HepG2 (cell line): ENCODE data around the gene TBC1D16. TPM values are rescaled to one million over a fixed set of nuclear protein-coding genes. Genes with fewer than 3 reads are reported as not detected.

Experiments used
- ATAC-seq: fragments of 200-7000 bp; cut with Tn5 transposase; 3 replicates; pipeline ENCODE4 v1.9.1; 2020; ENCODE audit warnings: mild to moderate bottlenecking, moderate library complexity
- BruUV-seq: library from RNA; stranded (reverse); fragments of 400-500 nt; replicated peaks from 2 replicates; lab custom pipeline; 2021; lab: Mats Ljungman, UMichigan
- CTCF ChIA-PET: fragments of 300-600 bp; formaldehyde crosslinking; extraction: SDS; loops from one replicate; lab custom pipeline; 2021; ENCODE audit warnings: low total read pairs, inconsistent platforms, low intra/inter-chr PET ratio; lab: Yijun Ruan, JAX
- POLR2A ChIA-PET: fragments of 350-600 bp; sonication (Branson Sonifier 250); formaldehyde crosslinking; loops from one replicate; lab custom pipeline; 2020; ENCODE audit warnings: antibody characterized with exemption, inconsistent platforms; lab: Yijun Ruan, JAX
- DNase-seq: peaks from one replicate; pipeline ENCODE4 v3.0.0-alpha.2; 2015; ENCODE audit warnings: low spot score
- FAIRE-seq: peaks from 3 replicates; lab custom pipeline; 2011; peaks lifted over from hg19 to GRCh38; lab: Jason Lieb, UNC
- H2AFZ ChIP-seq: one replicate; pipeline ENCODE4 v1.6.1; 2011; ENCODE audit warnings: low read length, inconsistent platforms
- H3K27ac ChIP-seq: fragments of 300-600 bp; 3 replicates; pipeline ENCODE4 v1.8.0; 2011; ENCODE audit warnings: mixed run types, mild to moderate bottlenecking, mixed read lengths, low read length, inconsistent platforms; ENCODE audit not compliant: insufficient read depth; ENCODE audit errors: extremely low read length
- H3K27me3 ChIP-seq, 2 experiments: fragments of 200-600 bp in 1 of 2; 2 replicates in 1 of 2; 3 replicates in 1 of 2; pipeline versions ENCODE4 v1.6.0 to v1.8.0; 2011; ENCODE audit warnings: low read length in 2 of 2, mild to moderate bottlenecking in 2 of 2, moderate library complexity in 2 of 2, inconsistent platforms in 1 of 2; ENCODE audit not compliant: insufficient read depth in 2 of 2, control insufficient read depth in 1 of 2
- H3K36me3 ChIP-seq, 2 experiments: fragments of 200-600 bp in 1 of 2; replicated peaks in 1 of 2; 2 replicates in 1 of 2; 3 replicates in 1 of 2; pipeline versions ENCODE4 v1.5.1 to v1.8.0; 2011; ENCODE audit warnings: low read length in 2 of 2, inconsistent platforms in 1 of 2; ENCODE audit not compliant: insufficient read depth in 2 of 2, control insufficient read depth in 1 of 2
- H3K4me1 ChIP-seq: 2 replicates; pipeline ENCODE4 v1.5.1; 2012; ENCODE audit warnings: low read length, inconsistent platforms; ENCODE audit not compliant: insufficient read depth
- H3K4me2 ChIP-seq: 2 replicates; pipeline ENCODE4 v1.6.0; 2011; ENCODE audit warnings: low read depth, low read length, inconsistent platforms
- H3K4me3 ChIP-seq, 3 experiments: fragments of 200-600 bp in 1 of 3; sonication (generic), shearing (Covaris generic) in 1 of 3; replicated peaks in 1 of 3; 2 replicates each; pipeline ENCODE4 v1.5.1; 2011 to 2016; ENCODE audit warnings: low read length in 3 of 3, inconsistent platforms in 2 of 3, low read depth in 2 of 3, mild to moderate bottlenecking in 2 of 3, control low read depth in 1 of 3, mixed read lengths in 1 of 3; ENCODE audit not compliant: insufficient read depth in 1 of 3
- H3K79me2 ChIP-seq: one replicate; pipeline ENCODE4 v1.6.1; 2011; ENCODE audit warnings: low read length, inconsistent platforms; ENCODE audit not compliant: insufficient read depth
- H3K9ac ChIP-seq: 2 replicates; pipeline ENCODE4 v1.6.0; 2011; ENCODE audit warnings: mild to moderate bottlenecking, low read depth, low read length, inconsistent platforms; ENCODE audit not compliant: insufficient read depth
- H3K9me3 ChIP-seq: 2 replicates; pipeline ENCODE4 v1.5.1; 2012; ENCODE audit warnings: mild to moderate bottlenecking, low read length
- H4K20me1 ChIP-seq: 2 replicates; pipeline ENCODE4 v1.6.0; 2011; ENCODE audit warnings: inconsistent platforms, mild to moderate bottlenecking, low read length, moderate library complexity; ENCODE audit not compliant: insufficient read depth
- CENPT ChIP-seq: sonication (generic); formaldehyde crosslinking; IDR thresholded peaks from 2 replicates; pipeline ENCODE4 v1.8.0; 2022; ENCODE audit warnings: low read depth, mild to moderate bottlenecking, moderate library complexity, missing genetic modification reagents
- EED ChIP-seq: sonication (generic); formaldehyde crosslinking; IDR thresholded peaks from 2 replicates; pipeline ENCODE4 v1.5.0; 2020; ENCODE audit warnings: mild to moderate bottlenecking, missing genetic modification reagents
- KAT7 ChIP-seq: IDR thresholded peaks from 2 replicates; pipeline ENCODE4 v1.6.1; 2018; ENCODE audit warnings: borderline replicate concordance, missing compliant biosample characterization
- MATR3 ChIP-seq: sonication (generic); formaldehyde crosslinking; IDR thresholded peaks from 2 replicates; pipeline ENCODE4 v1.4.0; 2020; ENCODE audit warnings: missing genetic modification reagents
- MXD1 ChIP-seq: sonication (generic); formaldehyde crosslinking; IDR thresholded peaks from 2 replicates; pipeline ENCODE4 v1.4.0; 2020; ENCODE audit warnings: mild to moderate bottlenecking, missing genetic modification reagents
- MXD4 ChIP-seq: IDR thresholded peaks from 2 replicates; pipeline ENCODE4 v1.6.1; 2016; ENCODE audit warnings: mild to moderate bottlenecking, missing biosample characterization, missing genetic modification reagents
- RBFOX2 ChIP-seq: fragments of 200-400 bp; formaldehyde crosslinking; IDR thresholded peaks from 2 replicates; pipeline ENCODE4 v1.6.1; 2017; ENCODE audit warnings: low read depth, mild to moderate bottlenecking, low read length
- ZHX1 ChIP-seq: sonication (generic); formaldehyde crosslinking; IDR thresholded peaks from 2 replicates; pipeline ENCODE4 v1.8.1; 2022; ENCODE audit warnings: low read depth, mild to moderate bottlenecking, missing genetic modification reagents
- ZNF558 ChIP-seq: sonication (generic); formaldehyde crosslinking; IDR thresholded peaks from 2 replicates; pipeline ENCODE4 v1.9.0; 2022; ENCODE audit warnings: mild to moderate bottlenecking, missing genetic modification reagents, borderline replicate concordance
- ZNF589 ChIP-seq: sonication (generic); formaldehyde crosslinking; conservative IDR thresholded peaks from 2 replicates; pipeline ENCODE4 v1.8.0; 2022; ENCODE audit warnings: mild to moderate bottlenecking, moderate library complexity, missing genetic modification reagents
- ZNF639 ChIP-seq: conservative IDR thresholded peaks from 2 replicates; pipeline ENCODE4 v1.6.1; 2018; ENCODE audit warnings: missing genetic modification reagents
- ZNF691 ChIP-seq: sonication (generic); formaldehyde crosslinking; IDR thresholded peaks from 2 replicates; pipeline ENCODE4 v1.4.0; 2020; ENCODE audit warnings: missing genetic modification reagents, low read depth, mild to moderate bottlenecking, borderline replicate concordance
- ZNF704 ChIP-seq: sonication (generic); formaldehyde crosslinking; IDR thresholded peaks from 2 replicates; pipeline ENCODE4 v1.8.1; 2023; ENCODE audit warnings: mild to moderate bottlenecking, inconsistent platforms, moderate library complexity, missing genetic modification reagents, borderline replicate concordance
- ZNF776 ChIP-seq: sonication (generic); formaldehyde crosslinking; IDR thresholded peaks from 2 replicates; pipeline ENCODE4 v1.4.0; 2020; ENCODE audit warnings: mild to moderate bottlenecking, missing genetic modification reagents
- ZNF891 ChIP-seq: sonication (generic); formaldehyde crosslinking; IDR thresholded peaks from 2 replicates; pipeline ENCODE4 v1.5.0; 2020; ENCODE audit warnings: mild to moderate bottlenecking, missing genetic modification reagents
- ZSCAN9 ChIP-seq: IDR thresholded peaks from 2 replicates; pipeline ENCODE4 v1.6.1; 2016; ENCODE audit warnings: borderline replicate concordance
- WGBS: methylation state at CpG from one replicate; pipeline ENCODE4 v1.1.6; 2017; ENCODE audit warnings: low lambda C conversion rate; 5-methylcytosine and 5-hydroxymethylcytosine counted together
- in situ Hi-C: cut with HindIII; loops from 2 replicates; pipeline ENCODE4 v1.10.0; 2017; ENCODE audit warnings: low pct_unique_long_range_greater_than_20kb; ENCODE audit not compliant: extremely low pct_ligation_motif_present
- intact Hi-C: fragments of 100-400 bp; cut with micrococcal nuclease; formaldehyde crosslinking; loops from one replicate; pipeline ENCODE4 v1.10.0; 2022; ENCODE audit not compliant: unreplicated experiment
- polyA plus RNA-seq, 8 experiments: library from polyadenylated mRNA; depleted of rRNA in 3 of 8; stranded (reverse) in 7 of 8; unstranded in 1 of 8; fragments of >200 nt; fragmentation: Illumina TruSeq in 4 of 8; extraction: Trizol in 4 of 8; gene quantifications; 2 replicates each; pipeline versions ENCODE4 v1.2.1 to v1.2.3, GENCODE V29; 2011 to 2016; ENCODE audit warnings: low read depth in 4 of 8, missing spikeins in 1 of 8, mixed read lengths in 1 of 8; ENCODE audit not compliant: insufficient read depth in 1 of 8
- total RNA-seq, 5 experiments: library from RNA; depleted of rRNA; stranded (reverse); fragments of >200 nt; fragmentation: Illumina TruSeq; extraction: Trizol; gene quantifications; 2 replicates each; pipeline ENCODE4 v1.2.3, GENCODE V29; 2016; ENCODE audit warnings: low read depth in 1 of 5

The TBC1D16 gene
- total and polyA plus RNA-seq, 2 of the 13 experiments (the other 11 are each of a cell fraction or from before 2014, with no cell fraction given) = 14.9 to 24.9 TPM

GRCh38 chr17:80024206-80024972, 11.3 kb downstream of the TBC1D16 start:
- no peak overlapping the region for H2AFZ ChIP-seq
- peak overlapping the region; percentile 48 to 74 (median 64); a peak in 5 of 6 replicates for H3K4me3 ChIP-seq
- WGBS = 32% methylated on average over 8 of the region's 10 CpGs
- FAIRE-seq (peak; percentile 100), DNase-seq (no peak), ATAC-seq (no peak; the same call in 2 of the 3 replicates)
- peaks cover 72% of the 10 kb centered on the region for H3K4me1 ChIP-seq
- H3K9me3 ChIP-seq = no peaks in the 10 kb centered on the region
- peak overlapping the region; percentile 78 for H3K4me2 ChIP-seq
- H3K27me3 ChIP-seq = no peaks in the 10 kb centered on the region
- H3K36me3 ChIP-seq = 0 out of 5 replicates have a peak, but pooled peaks cover 0 to 2% of the 10 kb centered on the region in 2 experiments
- intact Hi-C loops (no loop called here), in situ Hi-C loops (no loop called here)
- H3K27ac ChIP-seq = peak overlapping the region; percentile 70
- peaks cover 14% of the 10 kb centered on the region for H3K79me2 ChIP-seq
- H4K20me1 ChIP-seq = no peaks in the 10 kb centered on the region
- H3K9ac ChIP-seq = peak overlapping the region; percentile 59
- CTCF ChIA-PET = interaction anchor here (0.9 kb wide), 1 partner anchor 16 kb away, joined by 3 read pairs; no protein-coding TSS in a partner anchor
- BruUV-seq = no TSS peak
- POLR2A ChIA-PET = interaction anchor here (0.9 to 2.0 kb wide), 8 partner anchors 8 to 227 kb away, joined by 3 to 27 read pairs (median 4); partner anchors contain the start of gene CBX8
- TF ChIP-seq ZNF589 (CRISPR knock-in tag) (0 out of 2 replicates have a peak, but pooled peaks have one; percentile 21), ZNF776 (0 out of 2 replicates have a peak, but pooled peaks have one; percentile 69), EED (0 out of 2 replicates have a peak, but pooled peaks have one; percentile 7), ZHX1 (CRISPR knock-in tag) (no peak), ZSCAN9 (no peak), MXD4 (CRISPR knock-in tag) (no peak), ZNF639 (no peak), ZNF691 (peak; percentile 57; the same call in 1 of the 2 replicates), MXD1 (CRISPR knock-in tag) (0 out of 2 replicates have a peak, but pooled peaks have one; percentile 21), MATR3 (CRISPR knock-in tag) (no peak), KAT7 (CRISPR knock-in tag) (no peak), ZNF704 (CRISPR knock-in tag) (0 out of 2 replicates have a peak, but pooled peaks have one; percentile 3), RBFOX2 (no peak), ZNF558 (no peak), ZNF891 (CRISPR knock-in tag) (0 out of 2 replicates have a peak, but pooled peaks have one; percentile 4), CENPT (CRISPR knock-in tag) (peak; percentile 66; the same call in 1 of the 2 replicates)
